K562 (cell line): ENCODE results near the gene GNRH2. TPM values are rescaled to one million over a fixed set of nuclear protein-coding genes. Genes with fewer than 3 reads are reported as not detected.

Source experiments
- ATAC-seq: fragments of 200-7000 bp; cut with Tn5 transposase; 3 replicates; pipeline ENCODE4 v1.9.1; 2020; ENCODE audit warnings: moderate library complexity
- BruUV-seq: library from RNA; stranded (reverse); fragments of 400-500 nt; replicated peaks from 2 replicates; lab custom pipeline; 2021; lab: Mats Ljungman, UMichigan
- CTCF ChIA-PET: fragments of 300-600 bp; formaldehyde crosslinking; extraction: SDS; loops from one replicate; lab custom pipeline; 2021; ENCODE audit warnings: low intra/inter-chr PET ratio; lab: Yijun Ruan, JAX
- POLR2A ChIA-PET: fragments of 300-600, 350-650 bp; sonication (Branson Sonifier 250); formaldehyde crosslinking; extraction: SDS; loops from one replicate; lab custom pipeline; 2021; ENCODE audit warnings: antibody characterized with exemption, inconsistent platforms; lab: Yijun Ruan, JAX
- DNase-seq, 4 experiments: peaks; one replicate each; pipeline versions ENCODE4 v3.0.0 to v3.0.0-alpha.2; 2011 to 2018; ENCODE audit warnings: low spot score in 3 of 4, mixed read lengths in 3 of 4; ENCODE audit errors: extremely low read depth in 1 of 4
- FAIRE-seq: peaks from 2 replicates; lab custom pipeline; 2011; peaks lifted over from hg19 to GRCh38; lab: Jason Lieb, UNC
- H2AFZ ChIP-seq: 2 replicates; pipeline ENCODE4 v1.6.0; 2011; ENCODE audit warnings: low read depth, low read length, control low read depth, inconsistent platforms
- H3K27ac ChIP-seq: fragments of 200-600 bp; 3 replicates; pipeline ENCODE4 v1.8.0; 2011; ENCODE audit warnings: low read depth, mild to moderate bottlenecking, control low read depth, inconsistent platforms, low read length, moderate library complexity, mixed read lengths; ENCODE audit errors: extremely low read depth
- H3K27me3 ChIP-seq, 2 experiments: fragments of 300-600 bp in 1 of 2; 2 replicates in 1 of 2; 3 replicates in 1 of 2; pipeline versions ENCODE4 v1.6.0 to v1.8.0; 2011; ENCODE audit warnings: inconsistent platforms in 2 of 2, low read length in 2 of 2, mild to moderate bottlenecking in 1 of 2, mixed read lengths in 1 of 2, moderate library complexity in 1 of 2; ENCODE audit not compliant: control insufficient read depth in 2 of 2, insufficient read depth in 2 of 2
- H3K36me3 ChIP-seq: fragments of 300-600 bp; 3 replicates; pipeline ENCODE4 v1.8.0; 2011; ENCODE audit warnings: mild to moderate bottlenecking, low read length, inconsistent platforms; ENCODE audit not compliant: control insufficient read depth, insufficient read depth
- H3K4me1 ChIP-seq, 2 experiments: fragments of 200-600 bp in 1 of 2; replicated peaks in 1 of 2; 2 replicates in 1 of 2; 3 replicates in 1 of 2; pipeline versions ENCODE4 v1.5.1 to v1.8.0; 2011; ENCODE audit warnings: inconsistent platforms in 2 of 2, low read length in 2 of 2, mild to moderate bottlenecking in 1 of 2, mixed read lengths in 1 of 2, moderate library complexity in 1 of 2; ENCODE audit not compliant: control insufficient read depth in 2 of 2, insufficient read depth in 2 of 2
- H3K4me2 ChIP-seq: 2 replicates; pipeline ENCODE4 v1.6.1; 2011; ENCODE audit warnings: low read length, control low read depth, inconsistent platforms, mixed read lengths; ENCODE audit not compliant: insufficient read depth
- H3K4me3 ChIP-seq: fragments of 200-600 bp; sonication (generic), shearing (Covaris generic); 2 replicates; pipeline ENCODE4 v1.5.1; 2016; ENCODE audit warnings: control low read depth, inconsistent platforms
- H3K79me2 ChIP-seq: fragments of 200-600 bp; 3 replicates; pipeline ENCODE4 v1.8.0; 2011; ENCODE audit warnings: low read length, inconsistent platforms; ENCODE audit not compliant: control insufficient read depth, insufficient read depth
- H3K9ac ChIP-seq, 2 experiments: 2 replicates each; pipeline versions ENCODE4 v1.6.0 to v1.6.1; 2011; ENCODE audit warnings: low read depth in 2 of 2, low read length in 2 of 2, control low read depth in 1 of 2, inconsistent platforms in 1 of 2, mild to moderate bottlenecking in 1 of 2, mixed read lengths in 1 of 2; ENCODE audit not compliant: insufficient read depth in 1 of 2
- H3K9me1 ChIP-seq: one replicate; pipeline ENCODE4 v1.6.0; 2011; ENCODE audit warnings: inconsistent platforms, mild to moderate bottlenecking, low read length, moderate library complexity; ENCODE audit not compliant: control insufficient read depth, insufficient read depth
- H3K9me3 ChIP-seq: replicated peaks from 2 replicates; pipeline ENCODE4 v1.5.1; 2011; ENCODE audit warnings: low read depth, low read length, inconsistent platforms; ENCODE audit not compliant: control insufficient read depth, insufficient read depth
- H4K20me1 ChIP-seq: replicated peaks from 2 replicates; pipeline ENCODE4 v1.6.1; 2011; ENCODE audit warnings: low read length, inconsistent platforms, mixed read lengths; ENCODE audit not compliant: control insufficient read depth, insufficient read depth
- BRF1 ChIP-seq: IDR thresholded peaks from 3 replicates; pipeline ENCODE4 v1.6.1; 2011; ENCODE audit warnings: borderline replicate concordance, mild to moderate bottlenecking; ENCODE audit not compliant: insufficient read length; ENCODE audit errors: extremely low read depth
- CC2D1A ChIP-seq: fragments of 450-650 bp; IDR thresholded peaks from 2 replicates; pipeline ENCODE4 v1.6.1; 2017; ENCODE audit warnings: mild to moderate bottlenecking
- CHD1 ChIP-seq: fragments of 200-600 bp; sonication (generic); IDR thresholded peaks from one replicate; pipeline ENCODE4 v1.6.1; 2012; ENCODE audit warnings: mild to moderate bottlenecking, moderate library complexity, low read length, inconsistent platforms
- ELF4 ChIP-seq: fragments of 450-650 bp; formaldehyde crosslinking; IDR thresholded peaks from 2 replicates; pipeline ENCODE4 v1.4.0; 2022; ENCODE audit warnings: missing genetic modification characterization
- HNRNPK ChIP-seq: fragments of 200-400 bp; formaldehyde crosslinking; IDR thresholded peaks from one replicate; pipeline ENCODE4 v1.6.1; 2018; ENCODE audit warnings: mild to moderate bottlenecking, low read depth, low read length; ENCODE audit not compliant: poor library complexity, severe bottlenecking
- IRF2 ChIP-seq: sonication (generic); formaldehyde crosslinking; IDR thresholded peaks from 2 replicates; pipeline ENCODE4 v1.8.1; 2022; ENCODE audit warnings: mild to moderate bottlenecking, missing genetic modification reagents
- MBD2 ChIP-seq: sonication (generic); IDR thresholded peaks from 2 replicates; pipeline ENCODE4 v1.6.1; 2016; ENCODE audit warnings: low read depth, borderline replicate concordance
- MECOM ChIP-seq: fragments of 250-450 bp; sonication (Bioruptor Pico); IDR thresholded peaks from 2 replicates; pipeline ENCODE4 v1.8.0; 2022; ENCODE audit warnings: inconsistent platforms
- NR2F6 ChIP-seq: fragments of 450-650 bp; formaldehyde crosslinking; IDR thresholded peaks from 2 replicates; pipeline ENCODE4 v1.4.0; 2020; ENCODE audit warnings: mild to moderate bottlenecking
- SMARCE1 ChIP-seq: fragments of 450-650 bp; IDR thresholded peaks from 2 replicates; pipeline ENCODE4 v1.7.1; 2016; ENCODE audit warnings: mild to moderate bottlenecking
- SNRNP70 ChIP-seq: fragments of 200-400 bp; formaldehyde crosslinking; optimal IDR thresholded peaks from 2 replicates; pipeline ENCODE3; 2017; ENCODE audit warnings: low read depth, low read length
- ZC3H11A ChIP-seq: IDR thresholded peaks from 2 replicates; pipeline ENCODE4 v1.6.1; 2012; ENCODE audit warnings: low read depth, low read length, improper control_type of control experiment
- ZNF175 ChIP-seq: fragments of 200-800 bp; sonication (Bioruptor generic); IDR thresholded peaks from 2 replicates; pipeline ENCODE4 v1.6.1; 2016; ENCODE audit warnings: low read depth, mild to moderate bottlenecking, missing genetic modification characterization, missing compliant biosample characterization
- ZNF217 ChIP-seq: sonication (generic); formaldehyde crosslinking; IDR thresholded peaks from 2 replicates; pipeline ENCODE4 v1.8.0; 2022; ENCODE audit warnings: mild to moderate bottlenecking, missing genetic modification reagents
- ZNF24 ChIP-seq: fragments of 450-650 bp; IDR thresholded peaks from 2 replicates; pipeline ENCODE4 v1.6.1; 2016
- ZNF316 ChIP-seq: fragments of 450-650 bp; IDR thresholded peaks from 2 replicates; pipeline ENCODE4 v1.6.1; 2016
- ZNF347 ChIP-seq: fragments of 450-650 bp; formaldehyde crosslinking; IDR thresholded peaks from 2 replicates; pipeline ENCODE4 v1.4.0; 2020; ENCODE audit warnings: low read depth, mild to moderate bottlenecking, moderate library complexity
- WGBS: fragments of 100-300 bp; shearing (Covaris generic); methylation state at CpG from one replicate; pipeline ENCODE4 v1.1.6; 2016; ENCODE audit warnings: low coverage, mixed read lengths; ENCODE audit not compliant: insufficient coverage; ENCODE audit errors: missing lambda C conversion rate; 5-methylcytosine and 5-hydroxymethylcytosine counted together
- in situ Hi-C: fragments of 300-500 bp; cut with MboI; formaldehyde crosslinking; loops from 4 replicates; pipeline ENCODE4 v1.15.0; 2018; ENCODE audit warnings: inconsistent platforms, mixed read lengths
- intact Hi-C: fragments of 100-400 bp; cut with micrococcal nuclease; formaldehyde crosslinking; loops from 2 replicates; pipeline ENCODE4 v1.14.2; 2022
- polyA plus RNA-seq, 8 experiments: library from polyadenylated mRNA; depleted of rRNA in 4 of 8; stranded (reverse) in 5 of 8; unstranded in 3 of 8; fragments of >200 nt; fragmentation: Nextera tagmentation in 2 of 8; fragmentation: Illumina TruSeq in 1 of 8; extraction: Ambion mirVana in 2 of 8; extraction: Trizol in 1 of 8; gene quantifications; 2 replicates each; pipeline versions ENCODE4 v1.2.1 to v1.2.3, GENCODE V29; 2011 to 2014; ENCODE audit warnings: inconsistent platforms in 1 of 8, missing spikeins in 1 of 8
- total RNA-seq, 7 experiments: library from RNA; depleted of rRNA in 6 of 7; stranded (reverse); fragments of >200 nt in 6 of 7; fragmentation: Illumina TruSeq in 2 of 7; extraction: Trizol in 2 of 7; gene quantifications; 2 replicates each; pipeline versions ENCODE4 v1.2.1 to v1.2.3, GENCODE V29; 2011 to 2021; ENCODE audit warnings: low replicate concordance in 1 of 7
- TF ChIP-seq, protein P1 (sequence below): fragments of 250-450 bp; sonication (Bioruptor Pico); IDR thresholded peaks from 2 replicates; pipeline ENCODE4 v1.8.0; 2022; ENCODE audit warnings: inconsistent platforms, mild to moderate bottlenecking, moderate library complexity, borderline replicate concordance
- TF ChIP-seq, protein P2 (sequence below), 2 experiments: fragments of 250-450 bp in 1 of 2; fragments of 450-650 bp in 1 of 2; sonication (Bioruptor Pico) in 1 of 2; IDR thresholded peaks; 2 replicates each; pipeline versions ENCODE4 v1.6.1 to v1.8.0; 2016 to 2021; ENCODE audit warnings: mild to moderate bottlenecking in 2 of 2, moderate library complexity in 2 of 2, missing compliant biosample characterization in 1 of 2, missing genetic modification characterization in 1 of 2
- TF ChIP-seq, protein P3 (sequence below): IDR thresholded peaks from 3 replicates; pipeline ENCODE4 v1.6.1; 2011; ENCODE audit warnings: borderline replicate concordance, mild to moderate bottlenecking, moderate library complexity; ENCODE audit not compliant: insufficient read length; ENCODE audit errors: extremely low read depth

GNRH2 gene
- total and polyA plus RNA-seq, 9 of the 15 experiments (the other 6 are each of a cell fraction or from before 2014, with no cell fraction given): 0.11 to 0.50 (median 0.24) TPM; not detected in 5

DNA sequence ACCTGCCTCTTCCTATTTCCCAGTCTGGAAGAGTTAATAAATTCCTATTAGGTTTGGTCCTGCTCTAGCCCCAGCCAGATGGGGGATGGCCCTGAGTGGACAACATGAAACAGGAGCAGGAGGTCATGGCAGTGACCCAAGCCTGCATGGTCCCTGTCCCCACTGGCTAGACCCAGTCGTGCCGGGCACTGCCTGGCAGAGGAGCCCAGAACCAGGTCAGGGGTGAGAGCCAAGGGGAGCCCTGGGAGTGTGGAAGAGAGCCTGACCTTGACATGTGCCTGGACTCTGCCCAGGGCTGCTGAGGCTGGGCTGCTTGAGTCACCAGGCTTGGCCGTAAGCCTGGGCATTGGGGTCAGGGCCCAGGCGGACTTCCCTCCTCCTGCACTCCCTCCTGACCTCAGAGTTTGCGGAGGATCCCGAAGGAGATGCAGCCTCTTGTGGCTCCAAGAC lies 37.5 kb downstream of the GNRH2 start (continued):
- TF ChIP-seq CC2D1A (no peak), CHD1 (no peak), ELF4 (CRISPR knock-in tag) (no peak), MBD2 (no peak), HNRNPK (no peak), ZC3H11A (no peak), ZNF316 (no peak), SMARCE1 (no peak), ZNF347 (no peak), ZNF24 (no peak), MECOM (CRISPR knock-in tag) (no peak)

DNA sequence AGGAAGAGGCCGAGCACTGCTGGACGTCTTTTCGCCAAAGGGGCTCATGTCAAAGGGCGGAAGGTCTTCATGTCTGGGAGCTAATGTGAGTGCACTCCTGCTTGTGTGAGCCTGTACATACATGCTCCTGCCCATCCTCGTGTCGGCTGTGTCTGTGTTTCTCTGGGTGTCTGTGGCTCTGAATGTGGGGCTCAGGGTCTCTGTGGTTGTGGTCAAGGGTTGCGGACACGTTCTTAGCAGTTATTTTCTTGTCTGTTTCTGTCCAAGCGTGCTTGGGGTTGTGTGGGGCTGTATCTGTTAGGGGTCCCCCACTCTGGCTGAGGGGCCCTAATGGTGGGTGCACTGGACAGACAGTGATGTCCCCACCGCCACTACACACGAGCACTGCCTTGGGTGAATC lies 38.2 kb downstream of the GNRH2 start:
- Histone ChIP-seq H3K27ac (no peak overlapping the region), H3K4me2 (no peak overlapping the region), H3K9me1 (peaks cover 3% of the 10 kb centered on the region), H3K27me3 (no peaks in the 10 kb centered on the region), H3K79me2 (no peaks in the 10 kb centered on the region), H2AFZ (no peak overlapping the region), H4K20me1 (no peaks in the 10 kb centered on the region), H3K9ac (no peak overlapping the region), H3K36me3 (no peaks in the 10 kb centered on the region), H3K4me1 (peaks cover 15 to 32% of the 10 kb centered on the region in 2 experiments; a peak in 4 of 5 replicates), H3K9me3 (no peaks in the 10 kb centered on the region), H3K4me3 (no peak overlapping the region)
- BruUV-seq: no TSS peak
- intact Hi-C loops (no loop called here), in situ Hi-C loops (no loop called here)
- CTCF ChIA-PET: no interaction called here
- no peak for DNase-seq
- POLR2A ChIA-PET: no interaction called here
- ATAC-seq: no peak
- WGBS: 66% methylated on average over 6 of the region's 11 CpGs
- FAIRE-seq: no peak
- TF ChIP-seq ZNF217 (CRISPR knock-in tag) (no peak), BRF1 (no peak), IRF2 (CRISPR knock-in tag) (no peak), NR2F6 (CRISPR knock-in tag) (no peak), SNRNP70 (no peak), ZNF175 (CRISPR knock-in tag) (no peak)
- TF ChIP-seq, protein P1, sequence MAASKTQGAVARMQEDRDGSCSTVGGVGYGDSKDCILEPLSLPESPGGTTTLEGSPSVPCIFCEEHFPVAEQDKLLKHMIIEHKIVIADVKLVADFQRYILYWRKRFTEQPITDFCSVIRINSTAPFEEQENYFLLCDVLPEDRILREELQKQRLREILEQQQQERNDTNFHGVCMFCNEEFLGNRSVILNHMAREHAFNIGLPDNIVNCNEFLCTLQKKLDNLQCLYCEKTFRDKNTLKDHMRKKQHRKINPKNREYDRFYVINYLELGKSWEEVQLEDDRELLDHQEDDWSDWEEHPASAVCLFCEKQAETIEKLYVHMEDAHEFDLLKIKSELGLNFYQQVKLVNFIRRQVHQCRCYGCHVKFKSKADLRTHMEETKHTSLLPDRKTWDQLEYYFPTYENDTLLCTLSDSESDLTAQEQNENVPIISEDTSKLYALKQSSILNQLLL (CRISPR knock-in tag): no peak
- TF ChIP-seq, protein P2, sequence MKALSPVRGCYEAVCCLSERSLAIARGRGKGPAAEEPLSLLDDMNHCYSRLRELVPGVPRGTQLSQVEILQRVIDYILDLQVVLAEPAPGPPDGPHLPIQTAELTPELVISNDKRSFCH (CRISPR knock-in tag; IDR thresholded peaks at IDR 0.05): no peak
- TF ChIP-seq, protein P2 (tag; IDR thresholded peaks at IDR 0.05): no peak
- TF ChIP-seq, protein P3, sequence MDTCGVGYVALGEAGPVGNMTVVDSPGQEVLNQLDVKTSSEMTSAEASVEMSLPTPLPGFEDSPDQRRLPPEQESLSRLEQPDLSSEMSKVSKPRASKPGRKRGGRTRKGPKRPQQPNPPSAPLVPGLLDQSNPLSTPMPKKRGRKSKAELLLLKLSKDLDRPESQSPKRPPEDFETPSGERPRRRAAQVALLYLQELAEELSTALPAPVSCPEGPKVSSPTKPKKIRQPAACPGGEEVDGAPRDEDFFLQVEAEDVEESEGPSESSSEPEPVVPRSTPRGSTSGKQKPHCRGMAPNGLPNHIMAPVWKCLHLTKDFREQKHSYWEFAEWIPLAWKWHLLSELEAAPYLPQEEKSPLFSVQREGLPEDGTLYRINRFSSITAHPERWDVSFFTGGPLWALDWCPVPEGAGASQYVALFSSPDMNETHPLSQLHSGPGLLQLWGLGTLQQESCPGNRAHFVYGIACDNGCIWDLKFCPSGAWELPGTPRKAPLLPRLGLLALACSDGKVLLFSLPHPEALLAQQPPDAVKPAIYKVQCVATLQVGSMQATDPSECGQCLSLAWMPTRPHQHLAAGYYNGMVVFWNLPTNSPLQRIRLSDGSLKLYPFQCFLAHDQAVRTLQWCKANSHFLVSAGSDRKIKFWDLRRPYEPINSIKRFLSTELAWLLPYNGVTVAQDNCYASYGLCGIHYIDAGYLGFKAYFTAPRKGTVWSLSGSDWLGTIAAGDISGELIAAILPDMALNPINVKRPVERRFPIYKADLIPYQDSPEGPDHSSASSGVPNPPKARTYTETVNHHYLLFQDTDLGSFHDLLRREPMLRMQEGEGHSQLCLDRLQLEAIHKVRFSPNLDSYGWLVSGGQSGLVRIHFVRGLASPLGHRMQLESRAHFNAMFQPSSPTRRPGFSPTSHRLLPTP: no peak
